ENCODE measurements around the gene ZNF28.
"Not testable (repeated sequence)": the region's sequence is repeated elsewhere in the genome, so short reads cannot be mapped to it uniquely, and the experiment has no call there.

The ZNF28 gene

DNA sequence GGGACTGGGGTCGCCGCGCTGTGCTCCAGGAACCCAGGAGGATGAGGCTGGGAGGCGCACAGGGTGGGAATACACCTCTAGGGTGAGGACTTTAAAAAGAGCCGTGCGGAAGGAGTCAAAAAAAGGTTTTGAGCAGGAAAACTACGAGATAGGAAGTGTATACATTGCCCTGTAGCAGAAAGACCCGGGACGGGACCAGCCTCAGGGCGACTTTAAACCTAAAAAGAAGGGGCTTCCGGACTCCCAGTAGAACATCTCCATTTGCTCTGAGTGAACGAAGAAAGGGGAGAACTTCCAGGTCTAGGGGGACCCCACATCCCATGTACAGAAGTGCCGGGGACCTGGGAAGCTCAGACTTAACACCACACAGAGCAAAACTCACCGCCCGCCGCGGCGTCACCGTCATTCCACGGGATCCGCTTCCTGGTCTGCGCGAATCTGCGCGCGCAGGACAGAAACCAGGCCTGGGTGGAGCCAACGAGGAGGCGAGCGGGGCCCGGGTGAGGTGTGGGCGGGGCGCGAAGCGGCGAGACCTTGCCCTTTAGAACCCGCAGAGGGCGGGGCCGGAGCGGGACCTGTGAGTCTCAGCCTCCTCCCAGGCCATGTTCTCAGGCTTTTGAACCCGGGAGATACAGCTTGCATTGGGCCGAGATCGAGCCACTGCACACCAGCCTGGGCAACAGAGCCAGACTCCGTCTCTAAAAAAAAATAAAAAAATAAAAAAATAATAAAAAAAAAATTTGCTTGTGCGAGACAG lies at the start of gene ZNF28:
TSS of gene ZNF28 (minus strand) at position 430 of the 757 bp plus-strand sequence. CDS start 3,675 bp downstream, outside the sequence.
- peak; percentile 2 for DNase-seq (ENCODE audit: low read depth)
- peak within 1 kb of the TSS; percentile 73 for H3K4me3 ChIP-seq (ENCODE audit: low read length)

DNA sequence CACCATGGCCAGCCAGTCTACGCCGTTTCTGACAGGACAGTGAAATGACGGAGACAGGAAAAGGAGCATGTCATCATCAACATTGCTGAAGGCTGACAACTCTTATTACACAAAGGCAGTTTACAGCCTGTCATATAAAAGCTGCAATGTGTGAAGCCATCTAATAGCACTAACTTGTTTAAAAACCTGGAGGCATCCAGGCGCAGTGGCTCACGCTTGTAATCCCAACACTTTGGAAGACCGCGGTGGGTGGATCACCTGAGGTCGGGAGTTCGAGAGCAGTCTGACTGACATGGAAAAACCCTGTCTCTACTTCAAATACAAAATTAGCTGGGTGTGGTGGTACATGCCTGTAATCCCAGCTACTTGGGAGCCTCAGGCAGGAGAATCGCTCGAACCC lies 46.6 kb upstream of the ZNF28 start:
- H3K4me3 ChIP-seq (ENCODE audit: low read length); DNase-seq (ENCODE audit: low read depth): not testable (repeated sequence)

DNA sequence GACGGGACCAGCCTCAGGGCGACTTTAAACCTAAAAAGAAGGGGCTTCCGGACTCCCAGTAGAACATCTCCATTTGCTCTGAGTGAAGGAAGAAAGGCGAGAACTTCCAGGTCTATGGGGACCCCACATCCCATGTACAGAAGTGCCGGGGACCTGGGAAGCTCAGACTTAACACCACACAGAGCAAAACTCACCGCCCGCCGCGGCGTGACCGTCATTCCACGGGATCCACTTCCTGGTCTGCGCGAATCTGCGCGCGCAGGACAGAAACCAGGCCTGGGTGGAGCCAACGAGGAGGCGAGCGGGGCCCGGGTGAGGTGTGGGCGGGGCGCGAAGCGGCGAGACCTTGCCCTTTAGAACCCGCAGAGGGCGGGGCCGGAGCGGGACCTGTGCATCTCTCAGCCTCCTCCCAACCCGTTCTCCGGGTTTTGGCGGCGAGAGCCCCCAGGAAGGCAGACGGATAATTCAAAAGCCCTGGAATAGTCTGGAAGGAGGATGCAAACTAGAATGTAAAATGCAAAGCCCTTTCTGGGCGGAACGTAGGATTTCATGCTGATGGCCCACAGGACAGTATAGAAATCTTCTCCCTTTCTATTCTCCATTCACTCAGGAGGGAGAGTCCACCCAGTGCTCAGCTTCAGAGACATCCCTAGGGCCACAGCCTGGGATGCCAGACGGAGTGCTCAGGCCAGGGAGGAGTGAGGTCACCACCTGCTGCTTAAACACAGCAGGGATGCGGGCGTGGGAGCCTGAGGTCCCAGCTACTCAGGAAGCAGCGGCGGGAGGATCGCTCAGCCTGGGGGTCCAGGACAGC lies 36.2 kb upstream of the ZNF28 start, which contains the start of gene ZNF468:
TSS of gene ZNF468 (minus strand) at position 242 of the 814 bp plus-strand sequence. CDS start 3,347 bp downstream, outside the sequence.
- peak within 1 kb of the TSS; percentile 74 for H3K4me3 ChIP-seq (ENCODE audit: low read length)
- DNase-seq (ENCODE audit: low read depth) = not testable (repeated sequence)

DNA sequence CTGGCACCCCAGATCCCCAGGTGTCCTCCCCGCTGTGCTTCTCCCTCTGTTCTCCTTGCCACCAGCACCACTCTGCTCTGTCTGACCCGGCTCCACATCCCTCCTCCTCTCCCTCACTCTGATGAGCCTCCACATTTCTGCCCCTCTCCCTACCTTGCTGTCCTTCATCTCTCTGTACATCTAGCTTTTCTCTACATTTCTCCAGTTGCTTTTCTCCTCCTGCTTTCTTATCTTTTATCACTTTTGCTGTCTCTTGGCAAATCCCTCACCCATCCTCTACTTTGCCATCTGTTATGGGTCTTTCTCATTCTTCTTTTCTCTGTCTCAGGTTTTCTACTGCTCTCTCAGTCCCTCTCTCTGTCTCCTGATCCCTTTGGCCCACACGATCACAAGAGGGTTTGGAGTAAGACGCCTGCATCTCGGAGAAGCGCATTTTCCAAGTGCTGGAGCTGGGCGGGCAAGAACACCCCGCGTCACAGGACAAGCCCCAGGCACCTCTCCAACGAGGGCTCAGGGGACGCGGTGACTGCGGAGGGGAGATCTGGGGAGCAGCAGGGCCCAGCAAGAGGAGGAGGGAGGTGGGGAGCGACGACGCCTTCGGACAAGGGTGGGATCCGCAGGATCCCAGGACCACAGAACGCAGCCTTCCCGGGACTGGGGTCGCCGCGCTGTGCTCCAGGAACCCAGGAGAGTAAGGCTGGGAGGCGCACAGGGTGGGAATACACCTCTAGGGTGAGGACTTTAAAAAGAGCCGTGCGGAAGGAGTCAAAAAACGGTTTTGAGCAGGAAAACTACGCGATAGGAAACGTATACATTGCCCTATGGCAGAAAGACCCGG lies 35.3 kb upstream of the ZNF28 start:
- DNase-seq (ENCODE audit: low read depth) = not testable (repeated sequence)
- H3K4me3 ChIP-seq (ENCODE audit: low read length) = peak overlapping the region; percentile 74

DNA sequence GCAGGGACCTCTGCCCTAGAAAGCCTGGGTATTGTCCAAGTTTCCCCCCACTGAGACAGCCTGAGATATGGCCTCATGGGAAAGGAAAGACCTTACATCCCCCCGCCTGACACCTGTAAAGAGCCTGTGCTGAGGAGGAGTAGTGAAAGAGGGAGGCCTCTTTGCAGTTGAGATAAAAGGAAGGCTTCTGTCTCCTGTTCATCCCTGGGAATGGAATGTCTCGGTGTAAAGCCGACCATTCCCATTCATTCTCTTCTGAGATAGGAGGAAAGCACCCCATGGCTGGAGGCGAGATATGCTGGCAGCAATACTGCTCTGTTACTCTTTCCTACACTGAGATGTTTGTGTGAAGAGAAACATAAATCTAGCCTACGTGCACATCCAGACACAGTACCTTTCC lies 25.9 kb upstream of the ZNF28 start:
- not testable (repeated sequence) for H3K4me3 ChIP-seq (ENCODE audit: low read length); DNase-seq (ENCODE audit: low read depth)

DNA sequence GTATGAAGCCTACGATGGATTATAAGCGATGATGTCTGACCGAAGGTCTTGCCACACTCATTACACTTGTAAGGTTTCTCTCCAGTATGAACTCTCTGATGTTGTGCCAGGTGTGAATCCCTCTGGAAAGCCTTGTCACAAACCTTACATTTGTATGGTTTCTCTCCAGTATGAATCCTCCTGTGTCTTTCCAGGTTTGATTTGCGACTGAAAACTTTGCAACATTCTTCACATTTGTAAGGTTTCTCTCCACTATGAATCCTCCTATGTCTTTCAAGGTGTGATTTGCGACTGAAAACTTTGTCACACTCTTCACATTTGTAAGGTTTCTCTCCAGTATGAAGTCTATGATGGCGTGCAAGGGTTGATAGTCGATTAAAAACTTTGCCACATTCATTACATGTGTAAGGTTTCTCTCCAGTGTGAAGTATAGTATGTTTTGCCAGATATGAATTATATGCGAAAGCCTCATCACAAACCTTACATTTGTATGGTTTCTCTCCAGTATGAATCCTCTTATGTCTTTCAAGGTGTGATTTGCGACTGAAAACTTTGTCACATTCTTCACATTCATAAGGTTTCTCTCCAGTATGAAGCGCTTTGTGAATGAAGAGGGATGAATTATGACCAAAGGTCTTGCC lies 19.5 kb upstream of the ZNF28 start:
- H3K4me3 ChIP-seq (ENCODE audit: low read length); DNase-seq (ENCODE audit: low read depth): not testable (repeated sequence)

DNA sequence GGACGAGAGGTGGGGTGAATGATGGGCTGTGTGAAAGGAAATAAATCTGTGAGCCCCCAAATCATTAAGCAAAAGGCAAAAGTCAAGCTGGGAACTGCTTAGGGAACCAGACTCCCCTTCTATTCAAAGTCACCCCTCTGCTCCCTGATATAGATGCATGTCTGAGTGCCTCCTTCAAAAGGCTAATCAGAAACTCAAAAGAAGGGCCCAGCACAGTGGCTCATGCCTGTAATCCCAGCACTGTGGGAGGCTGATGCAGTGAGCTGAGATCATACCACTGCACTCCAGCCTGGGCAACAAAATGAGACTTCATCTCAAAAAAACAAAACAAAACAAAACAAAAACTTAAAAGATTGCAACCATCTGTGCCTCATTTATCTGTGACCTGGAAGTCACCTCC lies 12.9 kb upstream of the ZNF28 start:
- not testable (repeated sequence) for DNase-seq (ENCODE audit: low read depth); H3K4me3 ChIP-seq (ENCODE audit: low read length)

DNA sequence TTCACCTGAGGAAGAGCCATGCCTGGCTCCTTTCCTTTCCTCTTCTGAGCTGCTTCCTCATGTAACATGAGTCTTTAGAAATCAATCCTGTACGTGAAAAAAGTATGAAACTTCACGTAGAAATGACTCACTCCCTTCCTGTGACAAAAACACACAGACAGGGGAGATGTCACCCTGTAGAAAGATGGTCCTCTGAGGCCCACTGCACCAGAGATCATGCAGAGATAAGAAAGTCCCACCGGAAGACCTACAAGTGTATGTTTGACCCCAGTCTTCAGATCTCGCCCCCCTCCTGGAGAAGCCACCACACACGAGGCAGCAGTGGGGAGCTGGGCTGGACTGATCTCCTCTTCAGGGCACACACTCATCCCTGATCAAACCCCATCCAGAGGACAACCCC lies 12.1 kb upstream of the ZNF28 start:
- DNase-seq (ENCODE audit: low read depth); H3K4me3 ChIP-seq (ENCODE audit: low read length): not testable (repeated sequence)

DNA sequence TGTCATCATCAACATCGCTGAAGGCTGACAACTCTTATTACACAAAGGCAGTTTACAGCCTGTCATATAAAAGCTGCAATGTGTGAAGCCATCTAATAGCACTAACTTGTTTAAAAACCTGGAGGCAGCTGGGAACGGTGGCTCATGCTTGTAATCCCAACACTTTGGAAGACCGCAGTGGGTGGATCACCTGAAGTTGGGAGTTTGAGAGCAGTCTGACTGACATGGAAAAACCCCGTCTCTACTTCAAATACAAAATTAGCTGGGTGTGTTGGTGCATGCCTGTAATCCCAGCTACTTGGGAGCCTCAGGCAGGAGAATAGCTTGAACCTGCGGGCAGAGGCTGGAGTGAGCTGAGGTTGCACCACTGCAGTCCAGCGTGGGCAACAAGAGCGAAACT lies 8.4 kb upstream of the ZNF28 start:
- not testable (repeated sequence) for DNase-seq (ENCODE audit: low read depth)

DNA sequence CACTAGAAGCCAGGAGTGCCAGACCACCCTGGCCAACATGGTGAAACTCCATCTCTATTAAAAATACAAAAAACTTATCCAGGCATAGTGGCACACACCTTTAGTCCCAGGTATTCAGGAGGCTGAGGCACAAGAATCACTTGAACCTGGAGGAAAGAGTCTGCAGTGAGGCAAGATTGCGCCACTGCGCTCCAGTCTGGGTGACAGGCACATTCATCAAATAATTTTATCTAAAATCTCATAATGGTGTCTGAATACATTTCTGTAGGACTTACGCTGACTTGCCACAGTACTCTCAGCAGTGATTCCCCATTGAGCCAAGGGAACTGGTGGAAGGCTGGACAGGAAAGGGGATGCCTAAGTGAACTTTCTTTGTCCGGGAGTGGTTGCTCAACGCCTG lies 4.3 kb upstream of the ZNF28 start:
- DNase-seq (ENCODE audit: low read depth) = no peak
- TF ChIP-seq, protein P1, sequence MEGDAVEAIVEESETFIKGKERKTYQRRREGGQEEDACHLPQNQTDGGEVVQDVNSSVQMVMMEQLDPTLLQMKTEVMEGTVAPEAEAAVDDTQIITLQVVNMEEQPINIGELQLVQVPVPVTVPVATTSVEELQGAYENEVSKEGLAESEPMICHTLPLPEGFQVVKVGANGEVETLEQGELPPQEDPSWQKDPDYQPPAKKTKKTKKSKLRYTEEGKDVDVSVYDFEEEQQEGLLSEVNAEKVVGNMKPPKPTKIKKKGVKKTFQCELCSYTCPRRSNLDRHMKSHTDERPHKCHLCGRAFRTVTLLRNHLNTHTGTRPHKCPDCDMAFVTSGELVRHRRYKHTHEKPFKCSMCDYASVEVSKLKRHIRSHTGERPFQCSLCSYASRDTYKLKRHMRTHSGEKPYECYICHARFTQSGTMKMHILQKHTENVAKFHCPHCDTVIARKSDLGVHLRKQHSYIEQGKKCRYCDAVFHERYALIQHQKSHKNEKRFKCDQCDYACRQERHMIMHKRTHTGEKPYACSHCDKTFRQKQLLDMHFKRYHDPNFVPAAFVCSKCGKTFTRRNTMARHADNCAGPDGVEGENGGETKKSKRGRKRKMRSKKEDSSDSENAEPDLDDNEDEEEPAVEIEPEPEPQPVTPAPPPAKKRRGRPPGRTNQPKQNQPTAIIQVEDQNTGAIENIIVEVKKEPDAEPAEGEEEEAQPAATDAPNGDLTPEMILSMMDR (conservative IDR thresholded peaks at IDR 0.05; ENCODE audit: low read depth, low read length) = no peak
- H3K4me3 ChIP-seq (ENCODE audit: low read length) = no peak overlapping the region

More for the DNA sequence above, 8.4 kb upstream of the ZNF28 start:
- not testable (repeated sequence) for H3K4me3 ChIP-seq (ENCODE audit: low read length)

DNA sequence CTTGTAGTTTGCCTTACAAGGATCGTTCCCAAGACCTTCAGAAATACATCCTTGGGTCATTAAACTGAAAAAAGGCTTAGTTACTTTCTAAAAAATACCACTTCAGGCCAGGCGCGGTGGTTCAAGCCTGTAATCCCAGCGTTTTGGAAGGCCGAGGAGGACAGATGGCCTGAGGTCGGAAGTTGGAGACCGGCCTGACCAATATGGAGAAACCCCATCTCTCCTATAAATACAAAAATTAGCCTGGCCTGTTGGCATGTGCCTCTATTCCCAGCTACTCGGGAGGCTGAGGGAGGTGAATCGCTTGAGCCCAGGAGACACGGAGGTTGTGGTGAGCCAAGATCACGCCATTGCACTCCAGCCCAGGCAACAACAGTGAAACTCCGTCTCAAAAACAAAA lies 2.2 kb upstream of the ZNF28 start:
- no peak overlapping the region for H3K4me3 ChIP-seq (ENCODE audit: low read length)
- no peak for DNase-seq (ENCODE audit: low read depth)
- TF ChIP-seq, protein P1 (conservative IDR thresholded peaks at IDR 0.05; ENCODE audit: low read depth, low read length) = no peak

DNA sequence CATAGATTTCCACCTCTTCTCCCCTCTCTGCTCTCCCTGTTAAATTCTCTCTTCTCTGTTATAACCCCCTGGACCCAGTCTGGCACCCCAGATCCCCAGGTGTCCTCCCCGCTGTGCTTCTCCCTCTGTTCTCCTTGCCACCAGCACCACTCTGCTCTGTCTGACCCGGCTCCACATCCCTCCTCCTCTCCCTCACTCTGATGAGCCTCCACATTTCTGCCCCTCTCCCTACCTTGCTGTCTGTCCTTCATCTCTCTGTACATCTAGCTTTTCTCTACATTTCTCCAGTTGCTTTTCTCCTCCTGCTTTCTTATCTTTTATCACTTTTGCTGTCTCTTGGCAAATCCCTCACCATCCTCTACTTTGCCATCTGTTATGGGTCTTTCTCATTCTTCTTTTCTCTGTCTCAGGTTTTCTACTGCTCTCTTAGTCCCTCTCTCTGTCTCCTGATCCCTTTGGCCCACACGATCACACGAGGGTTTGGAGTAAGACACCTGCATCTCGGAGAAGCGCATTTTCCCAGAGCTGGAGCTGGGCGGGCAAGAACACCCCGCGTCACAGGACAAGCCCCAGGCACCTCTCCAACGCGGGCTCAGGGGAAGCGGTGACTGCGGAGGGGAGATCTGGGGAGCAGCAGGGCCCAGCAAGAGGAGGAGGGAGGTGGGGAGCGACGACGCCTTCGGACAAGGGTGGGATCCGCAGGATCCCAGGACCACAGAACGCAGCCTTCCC lies 795 bp downstream of the ZNF28 start:
- H3K4me3 ChIP-seq (ENCODE audit: low read length) = peak overlapping the region; percentile 73
- peak; percentile 5 for DNase-seq (ENCODE audit: low read depth)

All from retinal pigment epithelial cell (primary cell).